Adrenal gland (tissue), 12 donors: ENCODE data around the gene ADNP2. TPM values are rescaled to one million over a fixed set of nuclear protein-coding genes. Genes with fewer than 3 reads are reported as not detected.

Experiments used
- DNase-seq, 7 donors: peaks; one replicate each; pipeline ENCODE4 v3.0.0-alpha.2; 2019 to 2020
- H3K27ac ChIP-seq, 5 donors: fragments of 200-600 bp; sonication (generic) in 4 of 5; 1 replicate in 3 of 5; 2 replicates in 2 of 5; pipeline versions ENCODE4 v1.5.1 to v1.8.0; 2016 to 2020; ENCODE audit warnings: mild to moderate bottlenecking in 1 of 5
- H3K27me3 ChIP-seq: fragments of 200-600 bp; 2 replicates; pipeline ENCODE4 v1.8.0; 2021
- H3K36me3 ChIP-seq, 2 donors: fragments of 200-600 bp; replicated peaks in 1 of 2; 1 replicate in 1 of 2; 2 replicates in 1 of 2; pipeline versions ENCODE4 v1.5.1 to v1.8.0; 2018 to 2022
- H3K4me1 ChIP-seq, 2 donors: fragments of 200-600 bp; replicated peaks in 1 of 2; 1 replicate in 1 of 2; 2 replicates in 1 of 2; pipeline versions ENCODE4 v1.5.1 to v1.8.0; 2018 to 2021
- H3K4me3 ChIP-seq, 4 donors: fragments of 200-600 bp; sonication (generic) in 3 of 4; one replicate each; pipeline ENCODE4 v1.5.1; 2016 to 2018
- H3K9me3 ChIP-seq, 3 donors: fragments of 200-600 bp; sonication (generic) in 1 of 3; replicated peaks in 1 of 3; 1 replicate in 2 of 3; 2 replicates in 1 of 3; pipeline versions ENCODE4 v1.5.1 to v1.8.0; 2016 to 2021
- CTCF ChIP-seq, 6 experiments: fragments of 450-650 bp in 4 of 6; fragments of 200-600 bp in 2 of 6; sonication (generic) in 1 of 6; IDR thresholded peaks; 1 replicate in 5 of 6; 2 replicates in 1 of 6; pipeline versions ENCODE4 v1.5.1 to v1.8.0; 2016 to 2021; ENCODE audit warnings: antibody characterized with exemption in 6 of 6, mild to moderate bottlenecking in 2 of 6, moderate library complexity in 1 of 6
- POLR2A ChIP-seq, 2 donors: fragments of 450-650 bp; IDR thresholded peaks; one replicate each; pipeline ENCODE4 v1.6.1; 2017; ENCODE audit warnings: antibody characterized with exemption in 2 of 2, mild to moderate bottlenecking in 2 of 2, moderate library complexity in 1 of 2
- WGBS, 4 donors: extraction: QIAGEN DNeasy Blood & Tissue Kit in 2 of 4; methylation state at CpG; one replicate each; pipeline versions ENCODE4 v1.1.5 to v1.1.7; 2013 to 2017; 5-methylcytosine and 5-hydroxymethylcytosine counted together
- intact Hi-C, 2 donors: fragments of 100-400 bp; cut with DNase I; formaldehyde crosslinking; loops; one replicate each; pipeline versions ENCODE4 v1.14.1 to v1.15.0; 2022 to 2023
- polyA plus RNA-seq, 3 donors: library from polyadenylated mRNA; stranded (reverse); fragments of 200-250 nt in 2 of 3; fragments of 350-450 nt in 1 of 3; fragmentation: Illumina TruSeq in 1 of 3; extraction: RNeasy Lipid Tissue Mini Kit (QIAGEN cat#74804) in 1 of 3; gene quantifications; one replicate each; pipeline ENCODE4 v1.2.3, GENCODE V29; 2013 to 2014
- total RNA-seq, 9 donors: library from RNA; depleted of rRNA in 4 of 9; stranded (reverse); fragments of >200 nt in 4 of 9; fragments of 120-200 nt in 1 of 9; fragmentation: NEBNext Ultra II Directional in 1 of 9; extraction: Animal tissue kit (Norgen Biotek cat#: 25700) in 1 of 9; gene quantifications; one replicate each; pipeline versions ENCODE4 v1.1.0 to v1.2.4, GENCODE V29; 2013 to 2023
- donor health status: healthy with polysubstance abuse.
- donor health status: Bipolar disorder and iron deficiency.
- donor health status: DM: yes; HTN: yes; CAD: no.
- donor health status: DM: no; HTN: no; CAD: no.
- donor health status: DM: no; HTN: no; CAD: no.
- donor health status: DM: yes; HTN: yes; CAD: no.

ADNP2 gene
- total and polyA plus RNA-seq, 12 donors = 4.7 to 18.3 (median 10.7) TPM

GRCh38 chr18:80170395-80171053 is 61.5 kb downstream of the ADNP2 start:
- H3K4me3 ChIP-seq = peak overlapping the region in 1 of 4 donors; percentile 38
- WGBS, 4 donors = 75 to 92% (median 83%) methylated on average over 6 to 7 of the region's 7 CpGs
- no peaks in the 10 kb centered on the region for H3K36me3 ChIP-seq
- DNase-seq = no peak
- no peaks in the 10 kb centered on the region for H3K27me3 ChIP-seq
- peaks cover 0 to 8% of the 10 kb centered on the region in 2 donors for H3K4me1 ChIP-seq
- TF ChIP-seq CTCF (IDR thresholded peaks at IDR 0.05) = no peak
- no peak for TF ChIP-seq POLR2A (IDR thresholded peaks at IDR 0.05)
- no peaks in the 10 kb centered on the region for H3K9me3 ChIP-seq
- intact Hi-C loops = no loop called here
- no peak overlapping the region for H3K27ac ChIP-seq

- Histone ChIP-seq H3K27ac (no peak overlapping the region), H3K4me3 (peak overlapping the region in 1 of 4 donors; percentile 38), H3K9me3 (no peaks in the 10 kb centered on the region), H3K4me1 (peaks cover 0 to 8% of the 10 kb centered on the region in 2 donors), H3K27me3 (no peaks in the 10 kb centered on the region), H3K36me3 (no peaks in the 10 kb centered on the region)
- TF ChIP-seq POLR2A (IDR thresholded peaks at IDR 0.05) = no peak
- TF ChIP-seq CTCF (IDR thresholded peaks at IDR 0.05) = peak; percentile 66 to 88 (median 78)
- peak in 6 of 7 donors; percentile 50 to 69 (median 62) for DNase-seq
- intact Hi-C loops = no loop called here
- 14 to 27% (median 19%) methylated on average over 19 to 23 of the region's 23 CpGs for WGBS, 4 donors
Measured at GRCh38 chr18:80171054-80171872, 62.2 kb downstream of the ADNP2 start.

- 88 to 96% (median 92%) methylated on average over 4 of the region's 4 CpGs for WGBS, 4 donors
- Histone ChIP-seq H3K9me3 (no peaks in the 10 kb centered on the region), H3K27me3 (no peaks in the 10 kb centered on the region), H3K4me1 (peaks cover 0 to 8% of the 10 kb centered on the region in 2 donors), H3K36me3 (no peaks in the 10 kb centered on the region), H3K4me3 (no peak overlapping the region), H3K27ac (no peak overlapping the region)
- DNase-seq = no peak
- no peak for TF ChIP-seq CTCF (IDR thresholded peaks at IDR 0.05)
- TF ChIP-seq POLR2A (IDR thresholded peaks at IDR 0.05) = no peak
- intact Hi-C loops = no loop called here
Measured at GRCh38 chr18:80172056-80172455, 63.0 kb downstream of the ADNP2 start.

- no peak overlapping the region for H3K27ac ChIP-seq
- no peak for DNase-seq
- peaks cover 0 to 8% of the 10 kb centered on the region in 2 donors for H3K4me1 ChIP-seq
- no peaks in the 10 kb centered on the region for H3K27me3 ChIP-seq
- 87 to 93% (median 89%) methylated on average over 10 of the region's 10 CpGs for WGBS, 4 donors
- no peaks in the 10 kb centered on the region for H3K9me3 ChIP-seq
- H3K36me3 ChIP-seq = no peaks in the 10 kb centered on the region
- intact Hi-C loops = no loop called here
- TF ChIP-seq CTCF (IDR thresholded peaks at IDR 0.05) = no peak
- no peak for TF ChIP-seq POLR2A (IDR thresholded peaks at IDR 0.05)
- no peak overlapping the region for H3K4me3 ChIP-seq
Measured at GRCh38 chr18:80173060-80173459, 64.0 kb downstream of the ADNP2 start.
